ENCODE results near the gene WDHD1.

GRCh38 chr14:55028066-55028465 lies 1.2 kb upstream of the WDHD1 start:
- TF ChIP-seq CTCF (conservative IDR thresholded peaks at IDR 0.05; ENCODE audit: low read depth, low read length) (no peak), RAD21 (IDR thresholded peaks at IDR 0.05; ENCODE audit: low read length) (no peak), POLR2A (IDR thresholded peaks at IDR 0.05; ENCODE audit: low read depth, low read length) (no peak)

Measured in IMR-90 (cell line).